GM19351 (cell line): ENCODE measurements around the gene PLCB1.

Experiments
- ATAC-seq: cut with Tn5 transposase; IDR thresholded peaks from one replicate; pipeline ENCODE4 v1.9.1; 2021; ENCODE audit warnings: mild to moderate bottlenecking, moderate library complexity; ENCODE audit not compliant: unreplicated experiment

Gene PLCB1

GRCh38 chr20:8903655-8904605 lies 771.9 kb downstream of the PLCB1 start:
- no peak for ATAC-seq

DNA sequence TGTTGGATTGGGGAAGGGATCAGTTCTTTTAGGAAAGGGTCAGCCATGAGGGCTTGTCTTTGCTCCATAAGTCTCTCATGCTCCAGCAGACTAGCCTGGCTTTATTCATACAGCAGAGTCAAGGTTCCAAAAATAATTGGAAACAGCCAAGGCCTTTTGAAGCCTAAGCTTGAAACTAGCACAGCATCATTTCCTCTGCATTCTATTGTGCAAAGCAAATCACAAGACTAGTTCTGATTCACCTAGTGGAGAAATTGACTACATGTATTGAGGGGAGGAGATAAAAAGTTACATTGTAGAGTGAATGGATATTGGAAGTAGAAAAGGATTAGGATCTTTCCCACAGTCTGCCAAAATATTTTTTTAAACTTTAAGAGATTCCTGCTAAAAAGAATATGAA lies 777.5 kb downstream of the PLCB1 start:
- no peak for ATAC-seq

GRCh38 chr20:8912096-8912495 lies 780.0 kb downstream of the PLCB1 start:
- no peak for ATAC-seq

- ATAC-seq = no peak
Measured at GRCh38 chr20:8912731-8913130, 780.7 kb downstream of the PLCB1 start.

DNA sequence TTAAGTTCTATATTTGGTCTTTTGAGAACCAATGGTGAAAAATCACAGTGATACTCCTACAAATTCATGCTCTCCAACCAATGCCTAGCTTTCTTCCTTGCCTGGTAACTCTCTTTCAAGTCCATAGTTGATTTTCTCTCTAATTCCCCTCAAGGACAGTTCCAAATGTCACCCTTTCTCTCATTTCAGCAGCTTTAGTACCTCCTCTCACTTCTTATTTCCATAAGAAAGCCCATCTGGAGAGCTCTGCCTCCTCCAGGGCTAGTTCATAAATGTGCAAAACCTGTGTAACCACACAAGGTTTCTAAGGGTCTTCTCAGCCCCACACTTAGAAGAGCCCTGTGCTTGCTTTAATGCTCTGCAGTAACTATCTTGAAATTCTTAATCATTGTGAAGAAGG lies 781.4 kb downstream of the PLCB1 start:
- ATAC-seq = no peak

DNA sequence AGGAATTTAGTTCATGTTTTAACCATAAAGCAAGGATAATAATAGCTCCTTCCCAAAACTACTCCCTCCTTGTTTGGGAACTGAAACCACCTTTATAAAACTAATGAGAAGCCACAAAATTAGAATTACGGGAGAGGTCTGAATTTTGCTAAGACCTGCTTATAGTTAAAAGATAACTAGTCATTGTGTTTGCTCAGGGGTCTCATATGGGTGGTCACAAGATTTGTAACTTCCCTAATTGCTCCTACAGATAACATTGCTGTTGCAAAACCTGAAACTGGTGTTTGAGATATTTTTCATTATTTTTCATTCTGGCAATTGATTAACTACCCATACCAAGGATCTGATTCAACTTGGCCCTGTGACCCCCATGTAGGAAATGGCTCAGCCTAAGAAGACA lies 782.4 kb downstream of the PLCB1 start:
- ATAC-seq = no peak

DNA sequence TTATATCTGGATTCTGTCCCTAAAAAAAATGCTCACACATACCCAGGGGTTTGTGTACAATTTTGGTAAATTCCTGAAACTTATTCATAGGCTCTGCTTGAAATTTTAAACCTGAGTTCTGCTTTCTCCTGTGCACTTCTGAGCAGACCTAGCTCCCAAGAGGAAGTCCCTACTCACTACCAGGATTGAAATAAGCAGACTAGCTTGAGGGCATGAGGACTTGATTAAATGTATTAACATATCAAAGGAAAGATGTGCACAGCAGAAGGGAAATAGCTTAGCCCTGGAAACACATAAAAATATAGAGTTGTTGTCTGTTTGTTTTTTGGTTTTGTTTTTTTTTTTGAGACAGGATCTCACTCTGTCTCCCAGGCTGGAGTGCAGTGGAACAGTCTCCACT lies 785.0 kb downstream of the PLCB1 start:
- ATAC-seq = no peak

DNA sequence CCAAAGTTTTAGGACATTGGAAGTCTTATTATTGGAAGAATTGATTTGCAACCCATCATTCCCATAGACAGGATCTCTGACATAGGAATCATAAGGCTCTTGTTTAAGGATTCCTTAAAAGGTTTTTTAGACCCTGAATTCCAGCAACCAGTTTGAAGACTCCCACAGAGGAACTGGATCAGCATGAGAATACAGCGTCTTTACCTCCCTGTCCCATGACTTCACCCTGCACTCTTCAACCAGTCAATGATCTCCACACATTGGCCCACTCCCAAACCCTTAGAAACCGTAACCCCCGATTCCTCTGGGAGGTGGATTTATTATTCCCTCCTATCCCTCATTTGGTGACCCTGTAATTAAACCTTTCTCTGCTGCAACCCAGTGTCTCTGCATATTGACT lies 786.1 kb downstream of the PLCB1 start:
- ATAC-seq = no peak

DNA sequence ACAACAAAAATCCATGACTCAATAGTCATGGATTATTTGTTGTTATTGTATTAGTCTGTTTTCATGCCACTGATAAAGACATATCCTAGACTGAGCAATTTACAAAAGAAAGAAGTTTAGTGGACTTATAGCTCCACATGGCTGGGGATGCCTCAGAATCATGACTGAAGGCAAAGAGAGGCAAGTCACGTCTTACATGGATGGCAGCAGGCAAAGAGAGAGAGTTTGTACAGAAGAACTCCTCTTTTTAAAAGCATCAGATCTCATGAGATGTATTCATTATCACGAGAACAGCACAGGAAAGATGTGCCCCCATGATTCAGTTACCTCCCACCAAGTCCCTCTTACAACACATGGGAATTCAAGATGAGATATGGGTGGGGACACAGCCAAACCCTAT lies 792.5 kb downstream of the PLCB1 start:
- no peak for ATAC-seq

DNA sequence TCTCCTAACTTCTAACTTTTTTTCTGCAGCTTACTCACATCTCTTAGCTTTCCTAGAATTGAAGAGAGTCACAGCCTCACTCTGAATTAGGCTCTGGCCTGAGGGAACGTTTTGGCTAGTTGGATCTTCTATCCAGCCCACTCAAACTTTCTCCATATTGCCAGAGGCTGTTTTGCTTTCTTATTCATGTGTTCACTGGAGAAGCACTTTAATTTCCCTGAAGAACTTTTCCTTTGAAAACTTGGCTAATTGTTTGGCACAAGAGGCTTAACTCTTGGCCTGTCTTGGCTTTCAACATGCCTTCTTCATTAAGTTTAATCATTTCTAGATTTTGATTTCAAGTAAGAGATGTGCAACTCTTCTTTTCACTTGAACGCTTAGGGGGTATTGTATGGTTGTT lies 798.7 kb downstream of the PLCB1 start:
- no peak for ATAC-seq

- no peak for ATAC-seq
Measured at GRCh38 chr20:8932192-8933165, 800.4 kb downstream of the PLCB1 start.

DNA sequence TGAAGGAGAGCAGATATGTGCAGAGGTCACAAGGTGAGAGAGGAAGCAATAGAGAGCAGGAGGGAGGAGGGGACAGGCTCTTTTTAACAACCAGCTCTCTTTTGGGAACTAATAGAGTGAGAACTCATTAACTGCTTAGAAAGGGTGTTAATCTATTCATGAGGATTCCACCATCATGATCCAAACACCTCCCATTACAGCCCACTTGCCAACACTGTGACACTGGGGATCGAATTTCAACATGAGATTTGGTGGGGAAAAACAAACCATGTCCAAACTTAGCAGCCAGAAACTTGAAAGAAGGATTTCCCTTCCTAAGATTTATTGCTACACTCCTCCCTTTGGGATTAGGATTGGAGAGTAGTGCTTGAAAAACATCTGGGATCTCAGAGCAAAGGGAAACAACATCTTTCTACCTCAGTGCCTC lies 801.3 kb downstream of the PLCB1 start:
- no peak for ATAC-seq

- ATAC-seq = no peak
Measured at GRCh38 chr20:8934362-8934761, 802.3 kb downstream of the PLCB1 start.
